ENCODE results near the gene RNU11. TPM values are rescaled to one million over a fixed set of nuclear protein-coding genes. Genes with fewer than 3 reads are reported as not detected.

Gene RNU11
- total and polyA plus RNA-seq, 2 experiments from 2014 or later: not detected

DNA sequence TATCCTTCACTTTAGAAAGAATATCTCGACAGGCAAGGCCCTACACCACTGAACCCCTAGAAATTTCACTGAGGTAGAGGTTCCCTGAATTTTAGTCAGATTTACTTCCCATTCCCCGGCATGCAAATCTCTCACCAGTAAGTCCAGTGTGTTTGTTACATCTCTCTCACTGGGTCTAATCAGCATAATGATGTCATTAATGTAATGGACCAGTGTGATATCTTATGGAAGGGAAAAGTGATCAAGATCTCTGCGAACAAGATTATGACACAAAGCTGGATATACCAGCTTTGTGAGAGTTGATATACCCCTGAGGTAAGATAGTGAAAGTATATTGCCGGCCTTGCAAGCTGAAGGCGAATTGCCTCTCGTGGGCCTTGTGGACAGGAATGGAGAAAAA is 7.9 kb downstream of the RNU11 start (continued):
- TF ChIP-seq, protein P1, sequence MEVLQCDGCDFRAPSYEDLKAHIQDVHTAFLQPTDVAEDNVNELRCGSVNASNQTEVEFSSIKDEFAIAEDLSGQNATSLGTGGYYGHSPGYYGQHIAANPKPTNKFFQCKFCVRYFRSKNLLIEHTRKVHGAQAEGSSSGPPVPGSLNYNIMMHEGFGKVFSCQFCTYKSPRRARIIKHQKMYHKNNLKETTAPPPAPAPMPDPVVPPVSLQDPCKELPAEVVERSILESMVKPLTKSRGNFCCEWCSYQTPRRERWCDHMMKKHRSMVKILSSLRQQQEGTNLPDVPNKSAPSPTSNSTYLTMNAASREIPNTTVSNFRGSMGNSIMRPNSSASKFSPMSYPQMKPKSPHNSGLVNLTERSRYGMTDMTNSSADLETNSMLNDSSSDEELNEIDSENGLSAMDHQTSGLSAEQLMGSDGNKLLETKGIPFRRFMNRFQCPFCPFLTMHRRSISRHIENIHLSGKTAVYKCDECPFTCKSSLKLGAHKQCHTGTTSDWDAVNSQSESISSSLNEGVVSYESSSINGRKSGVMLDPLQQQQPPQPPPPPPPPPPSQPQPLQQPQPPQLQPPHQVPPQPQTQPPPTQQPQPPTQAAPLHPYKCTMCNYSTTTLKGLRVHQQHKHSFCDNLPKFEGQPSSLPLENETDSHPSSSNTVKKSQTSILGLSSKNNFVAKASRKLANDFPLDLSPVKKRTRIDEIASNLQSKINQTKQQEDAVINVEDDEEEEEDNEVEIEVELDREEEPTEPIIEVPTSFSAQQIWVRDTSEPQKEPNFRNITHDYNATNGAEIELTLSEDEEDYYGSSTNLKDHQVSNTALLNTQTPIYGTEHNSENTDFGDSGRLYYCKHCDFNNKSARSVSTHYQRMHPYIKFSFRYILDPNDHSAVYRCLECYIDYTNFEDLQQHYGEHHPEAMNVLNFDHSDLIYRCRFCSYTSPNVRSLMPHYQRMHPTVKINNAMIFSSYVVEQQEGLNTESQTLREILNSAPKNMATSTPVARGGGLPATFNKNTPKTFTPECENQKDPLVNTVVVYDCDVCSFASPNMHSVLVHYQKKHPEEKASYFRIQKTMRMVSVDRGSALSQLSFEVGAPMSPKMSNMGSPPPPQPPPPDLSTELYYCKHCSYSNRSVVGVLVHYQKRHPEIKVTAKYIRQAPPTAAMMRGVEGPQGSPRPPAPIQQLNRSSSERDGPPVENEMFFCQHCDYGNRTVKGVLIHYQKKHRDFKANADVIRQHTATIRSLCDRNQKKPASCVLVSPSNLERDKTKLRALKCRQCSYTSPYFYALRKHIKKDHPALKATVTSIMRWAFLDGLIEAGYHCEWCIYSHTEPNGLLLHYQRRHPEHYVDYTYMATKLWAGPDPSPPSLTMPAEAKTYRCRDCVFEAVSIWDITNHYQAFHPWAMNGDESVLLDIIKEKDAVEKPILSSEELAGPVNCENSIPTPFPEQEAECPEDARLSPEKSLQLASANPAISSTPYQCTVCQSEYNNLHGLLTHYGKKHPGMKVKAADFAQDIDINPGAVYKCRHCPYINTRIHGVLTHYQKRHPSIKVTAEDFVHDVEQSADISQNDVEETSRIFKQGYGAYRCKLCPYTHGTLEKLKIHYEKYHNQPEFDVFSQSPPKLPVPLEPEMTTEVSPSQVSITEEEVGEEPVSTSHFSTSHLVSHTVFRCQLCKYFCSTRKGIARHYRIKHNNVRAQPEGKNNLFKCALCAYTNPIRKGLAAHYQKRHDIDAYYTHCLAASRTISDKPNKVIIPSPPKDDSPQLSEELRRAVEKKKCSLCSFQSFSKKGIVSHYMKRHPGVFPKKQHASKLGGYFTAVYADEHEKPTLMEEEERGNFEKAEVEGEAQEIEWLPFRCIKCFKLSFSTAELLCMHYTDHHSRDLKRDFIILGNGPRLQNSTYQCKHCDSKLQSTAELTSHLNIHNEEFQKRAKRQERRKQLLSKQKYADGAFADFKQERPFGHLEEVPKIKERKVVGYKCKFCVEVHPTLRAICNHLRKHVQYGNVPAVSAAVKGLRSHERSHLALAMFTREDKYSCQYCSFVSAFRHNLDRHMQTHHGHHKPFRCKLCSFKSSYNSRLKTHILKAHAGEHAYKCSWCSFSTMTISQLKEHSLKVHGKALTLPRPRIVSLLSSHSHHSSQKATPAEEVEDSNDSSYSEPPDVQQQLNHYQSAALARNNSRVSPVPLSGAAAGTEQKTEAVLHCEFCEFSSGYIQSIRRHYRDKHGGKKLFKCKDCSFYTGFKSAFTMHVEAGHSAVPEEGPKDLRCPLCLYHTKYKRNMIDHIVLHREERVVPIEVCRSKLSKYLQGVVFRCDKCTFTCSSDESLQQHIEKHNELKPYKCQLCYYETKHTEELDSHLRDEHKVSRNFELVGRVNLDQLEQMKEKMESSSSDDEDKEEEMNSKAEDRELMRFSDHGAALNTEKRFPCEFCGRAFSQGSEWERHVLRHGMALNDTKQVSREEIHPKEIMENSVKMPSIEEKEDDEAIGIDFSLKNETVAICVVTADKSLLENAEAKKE (CRISPR knock-in tag; IDR thresholded peaks at IDR 0.05): no peak
- no peak for TF ChIP-seq EZH2 (IDR thresholded peaks at IDR 0.05; ENCODE audit: low read depth, unreplicated experiment)

DNA sequence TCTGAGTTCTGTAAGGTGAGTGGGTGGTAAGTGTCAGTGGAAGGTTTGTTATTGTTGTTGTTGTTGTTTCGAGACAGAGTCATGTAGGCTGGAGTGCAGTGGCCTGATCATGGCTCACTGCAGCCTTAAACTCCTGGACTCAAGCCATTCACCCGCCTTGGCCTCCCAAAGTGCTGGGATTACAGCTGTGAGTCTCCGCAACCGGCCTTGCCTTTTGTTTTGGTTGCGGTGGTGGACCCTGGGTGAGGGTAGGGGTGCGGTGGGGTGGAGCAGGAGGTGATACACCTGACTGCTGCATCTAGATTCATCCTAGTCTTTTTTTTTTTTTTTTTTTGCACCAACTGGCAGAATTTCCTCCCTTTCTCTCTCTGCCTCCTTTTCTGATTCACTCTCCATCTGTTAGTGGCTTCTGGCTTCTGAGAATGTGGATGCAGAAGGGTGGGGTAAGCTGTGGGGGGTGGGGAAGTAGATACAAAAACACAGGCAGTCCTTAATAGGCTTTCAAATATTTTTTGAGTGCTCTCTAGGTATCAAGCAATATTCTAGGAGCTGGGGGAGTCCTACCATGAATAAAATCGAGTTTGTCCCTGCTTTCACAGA is 15.6 kb downstream of the RNU11 start:
- H3K27ac Mint-ChIP-seq: peak overlapping the region; percentile 51; the same call in 1 of the 2 replicates
- no peak for TF ChIP-seq STAT1 (IDR thresholded peaks at IDR 0.05; ENCODE audit: unreplicated experiment)
- no peak for TF ChIP-seq ZNF331 (CRISPR knock-in tag; IDR thresholded peaks at IDR 0.05; ENCODE audit: low read depth)
- no peak for TF ChIP-seq ZNF114 (CRISPR knock-in tag; IDR thresholded peaks at IDR 0.05)
- TF ChIP-seq EZH2phosphoT487 (IDR thresholded peaks at IDR 0.05; ENCODE audit: unreplicated experiment): no peak
- TF ChIP-seq JUNB (IDR thresholded peaks at IDR 0.05; ENCODE audit: unreplicated experiment): no peak
- TF ChIP-seq CREB1 (CRISPR knock-in tag; IDR thresholded peaks at IDR 0.05; ENCODE audit: low read depth): no peak
- no peak for TF ChIP-seq REST (IDR thresholded peaks at IDR 0.05; ENCODE audit: unreplicated experiment)
- TF ChIP-seq, protein P2, sequence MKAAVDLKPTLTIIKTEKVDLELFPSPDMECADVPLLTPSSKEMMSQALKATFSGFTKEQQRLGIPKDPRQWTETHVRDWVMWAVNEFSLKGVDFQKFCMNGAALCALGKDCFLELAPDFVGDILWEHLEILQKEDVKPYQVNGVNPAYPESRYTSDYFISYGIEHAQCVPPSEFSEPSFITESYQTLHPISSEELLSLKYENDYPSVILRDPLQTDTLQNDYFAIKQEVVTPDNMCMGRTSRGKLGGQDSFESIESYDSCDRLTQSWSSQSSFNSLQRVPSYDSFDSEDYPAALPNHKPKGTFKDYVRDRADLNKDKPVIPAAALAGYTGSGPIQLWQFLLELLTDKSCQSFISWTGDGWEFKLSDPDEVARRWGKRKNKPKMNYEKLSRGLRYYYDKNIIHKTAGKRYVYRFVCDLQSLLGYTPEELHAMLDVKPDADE (IDR thresholded peaks at IDR 0.05): no peak

More for the DNA sequence above, 15.6 kb downstream of the RNU11 start:
- Histone ChIP-seq H3K4me3 (no peak overlapping the region), H3K27ac (ENCODE audit: low read depth) (0 out of 2 replicates have a peak overlapping the region, but pooled peaks have one; percentile 30), H3K27me3 (ENCODE audit: insufficient read depth) (no peaks in the 10 kb centered on the region), H3K4me2 (0 out of 2 replicates have a peak overlapping the region, but pooled peaks have one; percentile 51), H3F3A (replicated peaks; ENCODE audit: low read depth) (peaks cover 7% of the 10 kb centered on the region; the same call in 1 of the 2 replicates), H3K36me3 (ENCODE audit: insufficient read depth) (no peaks in the 10 kb centered on the region), H2AFZ (peak overlapping the region; percentile 93), H4K20me1 (replicated peaks; ENCODE audit: insufficient read depth) (no peaks in the 10 kb centered on the region), H3K4me1 (ENCODE audit: insufficient read depth) (peaks cover 17% of the 10 kb centered on the region), H3K79me2 (replicated peaks; ENCODE audit: insufficient read depth) (no peaks in the 10 kb centered on the region), H3K9me2 (ENCODE audit: insufficient read depth) (no peaks in the 10 kb centered on the region)
- H3K27me3 Mint-ChIP-seq (ENCODE audit: insufficient read depth, low read depth, poor library complexity): peaks cover 9% of the 10 kb centered on the region
- DNase-seq (ENCODE audit: low spot score) (peak; percentile 2), ATAC-seq (0 out of 3 replicates have a peak, but pooled peaks have one; percentile 10)
- no peaks in the 10 kb centered on the region for H3K9me3 Mint-ChIP-seq
- peaks cover 16% of the 10 kb centered on the region for H3K4me1 Mint-ChIP-seq
- H3K36me3 Mint-ChIP-seq (ENCODE audit: low read depth): no peaks in the 10 kb centered on the region
- no peak overlapping the region; the same call in 2 of the 3 replicates for H3K4me3 Mint-ChIP-seq

Measured in GM23338 (cell line).